ENCODE data around the gene PRR7.
"Not testable (repeated sequence)": the region's sequence is repeated elsewhere in the genome, so short reads cannot be mapped to it uniquely, and the experiment has no call there.

Gene PRR7

DNA sequence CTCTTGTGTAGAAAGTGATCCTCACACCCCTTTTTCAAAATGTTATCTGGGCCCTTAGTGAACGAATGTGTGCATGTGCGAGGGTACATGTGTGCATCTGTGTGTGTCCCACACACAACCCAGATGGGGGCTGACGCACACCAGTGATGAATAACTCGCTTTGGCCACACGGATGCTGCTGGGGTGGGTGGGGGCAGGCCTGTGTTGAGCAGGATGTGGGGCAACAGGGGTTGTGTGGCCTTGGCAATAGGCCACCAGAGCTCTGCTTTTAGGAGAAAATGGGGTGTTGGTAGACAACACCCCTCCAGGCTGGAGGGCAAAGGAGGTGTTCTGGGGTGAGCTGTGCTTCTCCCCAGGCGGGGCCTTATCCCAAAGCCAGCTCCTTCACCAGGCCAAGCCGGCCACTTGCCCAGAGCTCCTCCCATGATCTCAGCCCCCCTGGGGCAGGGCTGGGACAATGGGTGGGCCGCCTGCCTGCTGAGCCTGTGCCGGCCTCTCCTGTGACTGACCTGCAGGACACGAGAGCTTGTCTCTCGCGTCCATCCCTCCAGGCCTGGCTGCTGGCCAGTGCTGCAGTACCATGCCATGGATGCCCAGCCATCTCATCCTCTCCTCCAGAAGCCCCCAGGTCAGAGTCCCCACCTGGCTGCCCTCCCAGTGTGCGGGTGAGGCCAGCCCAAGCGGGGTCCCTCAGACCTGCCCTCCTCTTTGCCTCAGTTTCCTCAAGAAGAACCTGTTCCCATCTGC lies 25.2 kb downstream of the PRR7 start:
- no peak for DNase-seq

DNA sequence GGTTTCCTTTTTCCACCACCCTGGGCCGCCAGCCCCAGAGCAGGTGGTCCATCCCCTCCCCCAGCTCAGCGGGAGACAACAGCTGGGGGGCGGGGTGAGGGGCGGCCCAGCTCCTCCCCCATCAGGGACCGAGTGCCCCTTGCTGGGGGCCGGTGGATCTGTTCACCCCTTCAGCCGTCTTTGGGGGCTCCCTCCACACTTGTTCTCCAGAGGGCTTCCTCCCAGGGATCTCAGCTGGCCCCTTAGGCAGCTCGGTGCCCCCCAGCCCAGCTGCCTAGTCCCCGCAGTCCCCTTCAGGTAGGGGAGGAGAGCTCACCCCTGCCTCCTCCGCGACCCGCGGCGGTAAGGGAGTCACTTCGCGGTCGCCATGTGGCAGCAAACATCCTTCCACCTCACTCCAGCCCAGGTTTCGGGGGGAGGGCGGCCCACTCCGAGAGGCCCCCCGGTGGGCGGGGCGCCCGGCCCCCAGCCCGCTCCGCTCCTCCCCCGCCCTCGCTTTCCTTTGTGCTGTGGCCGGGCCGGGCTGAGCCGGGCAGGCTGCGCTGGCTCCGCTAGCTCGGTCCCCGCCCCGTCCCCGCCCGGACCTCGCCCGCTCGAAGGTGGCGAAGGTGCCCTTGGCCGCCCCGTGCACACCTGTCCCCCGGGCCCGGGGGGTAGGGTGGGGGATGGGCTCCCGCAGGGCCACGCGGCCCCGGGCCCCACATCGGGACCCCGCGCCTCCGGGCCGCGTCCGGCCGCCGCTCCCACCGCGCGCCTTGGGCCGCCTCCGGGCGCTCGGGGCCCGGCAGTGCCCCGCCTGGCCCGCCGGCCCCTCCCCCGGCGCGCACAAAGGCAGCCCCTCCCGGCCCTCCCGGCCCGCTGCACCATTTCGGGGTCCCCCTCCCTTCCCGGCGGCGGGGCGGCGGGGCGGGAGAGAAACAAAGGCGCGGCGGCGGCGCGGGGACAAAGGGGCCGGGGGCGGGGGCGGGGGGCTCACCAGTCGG lies 26.1 kb downstream of the PRR7 start:
- DNase-seq = no peak

DNA sequence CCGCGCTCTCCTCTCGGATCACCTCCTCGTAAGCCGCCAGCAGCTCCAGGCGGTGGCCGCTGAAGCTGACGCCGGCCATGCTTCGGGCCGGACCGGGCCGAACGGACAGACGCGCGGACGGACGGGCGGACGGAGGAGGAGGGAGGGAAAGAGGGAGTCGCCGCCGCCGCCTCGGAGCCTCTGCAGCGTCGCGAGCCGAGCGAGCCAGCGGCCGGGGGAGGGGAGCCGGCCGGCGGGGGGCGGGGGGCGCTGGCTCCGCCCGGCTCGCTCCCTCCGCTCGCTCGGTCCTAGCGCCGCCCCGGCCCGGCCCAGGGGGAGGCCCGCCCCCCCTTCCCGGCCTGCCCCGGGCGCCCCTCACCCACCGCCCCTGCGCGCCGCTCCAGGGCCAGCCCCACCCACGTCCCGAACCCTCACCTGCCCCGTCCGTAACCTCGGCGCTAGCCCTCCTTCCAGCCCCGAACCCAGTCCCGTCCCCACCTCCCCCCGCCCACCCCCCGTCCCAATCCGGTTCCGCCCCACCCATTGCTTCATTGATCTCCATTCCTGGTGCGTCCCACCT lies 26.9 kb downstream of the PRR7 start, which contains the start of gene DBN1:
Gene DBN1 (minus strand): TSS at position 192 of the 559 bp plus-strand sequence. CDS start 113 bp downstream, at position 79.
- no peak for DNase-seq

DNA sequence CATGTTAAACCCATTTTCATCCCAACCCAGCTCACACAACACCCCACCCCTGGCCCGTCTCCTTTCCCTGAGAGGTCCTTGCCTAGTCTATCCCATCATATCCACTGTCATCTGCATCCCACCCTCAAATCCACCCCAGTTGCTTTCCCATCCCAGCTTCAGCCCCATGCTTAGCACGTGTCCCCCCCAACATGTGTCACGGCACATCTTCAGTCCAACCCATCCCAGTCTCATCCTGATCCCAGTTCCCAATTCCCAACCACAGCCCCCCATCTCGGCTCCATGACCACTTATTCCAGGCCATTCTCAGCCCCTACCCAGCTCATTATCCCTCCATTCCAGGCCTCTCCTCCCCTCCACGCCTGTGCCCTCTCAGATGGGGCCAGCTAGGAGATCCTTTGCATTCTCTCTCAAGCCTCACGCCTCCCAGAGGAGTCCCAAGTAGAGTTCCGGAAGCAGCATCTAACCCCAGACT lies 27.4 kb downstream of the PRR7 start:
- no peak for DNase-seq

DNA sequence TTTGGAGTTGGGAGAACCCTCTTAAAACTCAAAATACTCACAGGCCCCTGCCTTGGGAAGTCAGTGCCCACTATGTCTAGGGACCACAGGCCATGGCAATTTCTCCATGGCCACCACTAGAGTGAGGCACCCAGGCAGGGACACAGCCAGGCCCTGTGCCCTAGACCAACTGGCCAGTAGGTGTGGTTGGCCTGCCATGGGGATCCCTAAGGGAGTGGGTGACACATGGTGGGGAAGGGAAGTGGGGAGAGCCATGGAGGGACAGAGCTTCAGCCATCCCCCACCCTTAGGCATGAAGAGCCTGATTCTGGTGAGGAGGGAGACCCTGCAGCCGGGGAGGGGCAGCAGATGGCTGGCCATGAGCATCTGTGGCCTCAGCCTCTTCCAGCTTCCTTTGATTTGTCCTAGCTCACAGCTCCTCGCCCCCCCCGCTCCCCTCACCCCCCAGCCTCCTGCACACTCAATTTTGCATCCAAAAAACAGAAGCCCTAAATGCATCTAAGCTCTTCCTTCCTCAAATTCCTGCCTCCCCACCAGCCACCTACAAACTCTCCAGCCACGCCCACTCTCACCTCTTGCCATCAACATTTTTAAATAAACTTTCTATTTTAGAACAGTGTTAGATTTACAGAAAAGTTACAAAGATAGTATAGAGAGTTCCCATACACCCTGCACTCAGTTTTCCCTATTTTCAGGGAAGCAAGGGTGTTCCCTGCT lies 28.4 kb downstream of the PRR7 start:
- no peak for DNase-seq

DNA sequence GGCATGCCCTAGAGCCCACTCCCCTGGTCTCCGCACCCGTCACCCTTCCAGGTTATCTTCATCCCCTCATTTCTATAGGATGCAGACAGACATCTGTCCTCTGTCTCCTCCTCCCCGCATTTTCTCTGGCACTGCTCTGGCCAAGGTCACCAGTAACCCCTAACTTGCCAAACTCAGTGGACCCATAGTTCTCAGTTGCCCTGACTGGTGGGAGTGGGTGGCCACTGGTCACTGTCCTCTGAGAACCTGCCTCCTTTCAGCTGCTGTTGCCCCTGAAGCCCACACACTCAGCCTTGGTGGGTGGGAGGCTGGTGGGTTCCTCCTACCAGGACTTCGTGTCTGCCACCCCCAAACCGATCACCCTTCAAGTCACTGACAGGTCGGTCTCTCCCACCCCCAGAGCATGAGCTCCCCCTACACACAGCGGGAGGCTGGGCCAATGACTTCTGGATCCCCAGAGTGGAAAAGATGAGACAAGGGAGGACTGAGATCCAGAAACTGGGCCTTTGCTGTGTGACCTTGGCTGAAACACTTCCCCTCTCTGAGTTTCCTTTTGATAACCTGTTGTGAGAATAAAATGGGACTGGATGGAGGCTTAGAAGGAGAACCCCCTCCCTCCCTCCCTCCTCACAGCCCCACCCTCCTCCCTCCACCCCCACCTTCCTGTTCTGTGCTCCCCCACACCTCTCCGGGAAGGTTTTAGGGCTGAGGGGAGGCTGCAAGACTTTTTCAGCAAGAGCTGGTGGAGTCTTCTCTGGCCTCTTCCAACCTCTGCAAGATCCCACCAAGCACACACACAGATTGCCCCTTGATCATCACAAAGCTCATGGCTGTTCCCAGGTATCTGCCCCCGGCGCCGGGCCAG lies 29.2 kb downstream of the PRR7 start:
- DNase-seq = no peak

DNA sequence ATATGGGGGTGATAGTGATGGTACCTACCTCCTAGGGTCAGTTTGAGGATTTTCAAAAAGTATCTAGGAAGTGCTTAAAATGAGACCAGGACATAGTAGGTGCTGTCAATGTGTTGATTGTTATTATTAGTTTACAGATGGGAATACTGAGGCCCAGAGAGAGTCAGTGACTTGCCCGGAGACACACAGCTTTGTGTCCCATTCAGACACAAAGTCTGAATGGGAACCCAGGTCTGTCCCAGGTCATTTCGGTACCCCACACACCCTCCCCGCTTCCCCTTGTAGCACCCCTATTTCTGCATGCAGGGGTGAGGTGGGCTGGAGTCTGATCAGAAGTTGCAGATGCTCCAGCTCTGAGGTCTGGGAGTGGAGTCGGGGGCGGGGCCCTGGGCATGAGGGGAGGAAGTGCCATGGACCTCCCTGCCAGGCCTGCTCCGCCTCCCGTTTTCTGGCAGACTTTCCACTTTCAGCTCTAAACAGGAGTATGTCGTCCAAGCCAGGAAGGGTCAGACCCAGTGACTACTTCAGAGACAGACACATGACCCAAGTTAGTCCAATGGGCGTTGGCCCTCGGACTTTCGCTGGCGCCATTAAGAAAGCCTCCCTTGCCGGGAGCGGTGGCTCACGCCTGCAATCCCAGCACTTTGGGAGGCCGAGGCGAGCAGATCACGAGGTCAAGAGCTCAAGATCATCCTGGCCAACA lies 30.1 kb downstream of the PRR7 start:
- DNase-seq = no peak

DNA sequence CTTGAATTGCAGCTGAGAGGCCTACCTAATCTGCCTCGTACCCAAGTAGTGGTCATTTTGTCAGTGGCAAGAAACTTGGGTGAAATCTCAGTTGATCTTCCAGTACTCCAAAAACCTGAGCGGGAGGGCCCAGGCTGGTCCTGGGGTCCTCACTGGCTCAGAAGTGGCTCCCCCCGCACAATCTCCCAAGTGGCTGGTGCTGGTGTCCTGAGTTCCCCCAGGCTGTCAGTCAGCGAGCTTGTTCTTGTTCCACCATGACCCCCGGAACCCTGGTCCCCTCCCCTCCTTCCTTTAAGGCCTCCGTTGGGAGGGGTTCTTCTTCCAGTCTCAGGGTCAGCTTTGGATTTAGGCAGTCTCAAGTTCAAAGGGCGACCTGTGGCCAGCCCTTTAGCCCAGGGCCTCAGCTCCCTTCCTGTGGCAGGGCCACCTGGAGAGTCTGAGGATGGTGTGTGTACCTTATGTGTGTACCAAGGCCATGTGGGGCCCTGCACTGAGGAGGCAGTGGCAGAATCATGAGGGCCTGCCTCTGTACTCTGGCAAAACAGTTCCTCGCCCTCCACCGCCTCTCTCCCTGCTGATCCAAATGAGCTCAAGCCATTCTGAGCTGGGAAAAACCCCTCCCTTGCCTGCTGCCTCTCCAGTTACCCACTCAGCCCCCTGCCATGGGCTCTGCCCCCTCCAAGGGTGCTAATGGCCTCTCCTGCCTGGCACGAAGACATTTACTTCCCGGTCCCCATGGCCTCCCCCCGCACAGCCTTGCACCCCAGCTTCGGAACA lies 31.3 kb downstream of the PRR7 start:
- no peak for DNase-seq

DNA sequence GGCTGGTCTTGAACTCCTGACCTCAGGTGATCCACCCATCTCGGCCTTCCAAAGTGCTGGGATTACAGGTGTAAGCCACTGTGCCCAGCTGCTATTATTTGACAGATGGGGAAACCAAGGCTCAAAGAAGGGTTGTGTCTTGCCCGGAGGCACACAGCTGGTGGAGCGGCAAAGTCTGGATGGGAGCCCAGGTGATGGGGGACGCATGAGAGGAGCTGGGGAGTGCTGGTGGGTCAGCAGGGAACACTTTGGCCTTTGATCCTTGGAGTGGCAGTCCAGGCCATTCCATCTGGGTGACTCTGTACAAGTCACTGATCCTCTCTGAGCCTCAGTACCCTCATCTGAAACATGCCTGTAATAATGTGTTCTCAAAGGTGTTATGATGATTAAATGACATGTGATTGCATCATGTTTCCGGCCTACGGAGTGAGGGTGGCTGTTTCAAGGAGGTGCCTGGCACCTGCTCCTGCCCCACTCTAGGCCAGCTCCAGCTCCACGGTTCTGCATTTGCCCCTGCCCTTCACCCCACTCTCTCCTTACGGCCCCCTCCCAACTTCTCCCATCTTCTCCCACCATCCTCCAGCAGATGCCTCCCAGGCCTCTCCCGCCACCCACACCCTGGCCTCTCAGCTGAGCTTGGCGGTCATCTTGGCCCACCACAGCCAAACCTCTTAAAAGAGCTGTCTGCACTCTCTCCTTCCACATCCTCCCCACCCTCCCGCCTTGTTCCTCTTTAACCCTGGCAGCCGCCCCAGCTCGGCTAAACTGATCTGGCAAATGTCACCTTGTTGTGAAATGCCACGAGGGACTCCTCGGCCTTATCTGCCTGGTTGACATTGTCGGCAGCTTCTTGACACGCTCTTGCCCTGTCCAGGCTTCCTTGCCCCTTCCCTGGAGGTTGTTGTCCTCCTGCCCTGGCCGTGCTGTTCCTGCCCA lies 32.4 kb downstream of the PRR7 start:
- DNase-seq = no peak

DNA sequence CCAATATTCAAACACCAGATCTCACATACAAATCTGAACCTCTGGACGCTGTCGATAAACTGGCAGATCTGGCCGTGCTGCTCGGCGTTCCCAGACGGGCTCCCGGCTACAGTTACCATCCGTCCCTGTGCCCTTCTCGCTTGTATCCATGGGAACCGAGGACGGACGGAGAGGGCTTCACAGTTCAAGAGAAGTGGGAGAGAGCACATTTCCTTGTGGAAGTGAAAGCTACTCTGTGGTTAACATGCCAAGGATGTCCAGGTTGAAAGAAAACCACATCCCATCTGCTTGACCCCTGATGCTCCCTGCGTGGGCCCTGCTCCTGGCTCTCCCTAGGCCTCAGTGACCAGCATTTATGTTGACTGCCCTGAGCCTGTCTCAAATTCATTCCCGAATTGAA lies 33.2 kb downstream of the PRR7 start:
- DNase-seq = no peak

DNA sequence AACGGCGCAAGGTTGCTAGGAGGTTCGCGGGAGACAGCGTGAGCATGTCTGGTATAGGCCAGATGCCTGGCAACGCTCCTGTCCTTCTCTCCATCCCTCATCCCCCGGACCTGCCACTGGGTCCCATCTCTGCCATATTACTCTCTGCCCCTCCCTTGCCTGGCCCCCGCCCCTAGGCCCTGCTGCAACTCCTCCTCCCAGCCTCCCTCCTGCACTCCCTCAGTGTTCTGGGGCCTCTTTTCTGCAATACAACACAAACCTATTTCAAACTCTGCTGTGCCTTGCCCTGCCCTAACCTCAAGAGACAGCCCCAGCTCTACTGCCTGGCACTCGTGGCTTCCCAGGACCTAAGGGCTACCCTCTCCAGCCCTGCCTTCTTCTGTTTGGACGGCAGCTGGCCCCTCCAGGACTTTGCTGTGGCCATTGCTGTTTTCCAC lies 35.8 kb downstream of the PRR7 start:
- no peak for DNase-seq

DNA sequence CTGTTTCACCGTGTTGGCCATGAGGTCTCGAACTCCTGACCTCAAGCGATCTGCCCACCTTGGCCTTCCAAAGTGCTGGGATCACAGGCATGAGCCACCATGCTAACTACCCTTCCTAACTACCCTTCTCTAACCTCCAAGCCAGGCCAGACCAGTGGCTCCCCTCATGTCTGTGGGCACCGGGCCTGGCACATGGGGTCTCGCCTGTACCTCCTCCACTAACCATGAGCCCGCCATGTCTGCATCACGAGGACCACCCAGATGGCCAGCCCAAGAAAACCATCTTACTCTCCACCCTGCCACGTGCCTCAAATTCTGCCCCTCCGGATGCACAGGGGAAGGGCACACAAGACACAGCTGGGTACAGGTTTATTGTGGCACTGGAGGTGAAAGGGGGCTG lies 36.4 kb downstream of the PRR7 start:
- DNase-seq = no peak

DNA sequence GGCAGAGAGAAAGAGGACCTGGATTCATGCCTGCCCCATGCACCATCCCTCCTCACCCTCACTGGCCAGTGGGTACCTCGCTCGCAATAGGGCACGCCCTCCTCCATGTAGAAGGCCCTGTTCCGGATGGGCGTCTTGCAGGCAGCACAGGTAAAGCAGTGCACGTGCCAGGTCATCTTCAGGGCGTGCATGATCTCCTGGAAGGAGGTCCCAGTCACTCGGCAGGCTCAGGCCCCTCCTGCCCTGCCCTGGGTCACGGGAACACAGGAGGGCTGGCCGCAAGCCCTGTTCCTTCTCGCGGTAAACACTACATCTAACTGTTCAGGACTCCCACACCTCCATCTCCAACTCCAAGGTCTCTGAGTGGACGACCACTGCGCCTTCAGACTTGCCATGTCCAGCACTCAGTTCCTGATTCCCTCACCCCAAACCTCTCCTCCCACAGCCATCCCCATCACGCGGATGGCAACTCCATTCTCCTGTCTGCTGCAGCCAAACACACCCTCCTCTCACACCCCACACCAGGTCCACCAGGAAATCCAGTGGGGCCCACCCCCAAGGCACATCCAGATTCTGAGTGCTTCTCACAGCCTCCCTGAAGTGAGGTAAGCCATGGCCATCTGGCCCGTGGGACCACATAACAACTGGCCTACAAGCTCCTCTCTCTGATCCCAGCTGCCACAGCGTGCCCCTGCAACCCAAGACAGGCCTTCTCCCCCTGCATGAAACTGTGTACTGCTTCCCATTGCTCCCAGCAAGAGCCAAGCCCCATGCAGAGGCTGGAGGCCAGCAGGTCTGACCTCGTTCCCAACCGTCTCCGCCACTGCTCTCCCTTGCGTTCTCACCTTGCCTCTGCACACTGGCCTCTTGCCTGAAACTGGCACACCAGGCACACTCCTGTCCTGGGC lies 37.6 kb downstream of the PRR7 start:
- DNase-seq = no peak

DNA sequence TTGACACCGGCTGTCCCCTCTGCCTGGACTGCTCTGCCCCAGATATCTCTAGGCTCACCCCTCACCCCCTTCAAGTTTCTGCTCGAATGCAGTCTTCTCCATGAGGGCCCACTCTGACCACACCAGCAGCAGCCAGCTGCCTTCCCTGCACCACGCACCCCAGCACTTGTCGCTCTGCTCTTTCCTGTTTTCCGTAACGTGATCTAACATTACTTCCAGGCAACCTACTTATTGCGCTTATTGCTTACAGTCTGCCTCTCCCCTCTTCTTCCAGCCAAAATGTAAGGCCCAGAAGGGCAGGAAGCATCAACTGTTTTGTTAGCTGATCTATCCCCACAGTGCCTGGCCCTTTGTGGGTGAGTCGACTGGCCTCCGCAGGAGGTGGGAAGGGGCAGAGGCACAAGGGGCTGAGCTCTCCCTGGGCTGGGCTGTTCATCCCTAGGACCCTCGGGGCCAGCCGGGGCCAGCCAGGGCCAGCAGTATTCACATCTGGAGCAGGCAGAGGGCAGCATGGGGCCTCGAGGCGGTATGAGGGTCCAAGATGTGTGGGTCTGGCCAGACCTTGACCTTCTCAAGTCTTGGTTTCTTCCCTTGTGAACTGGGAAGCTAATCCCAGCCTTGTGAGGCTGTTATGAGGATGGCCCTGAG lies 38.4 kb downstream of the PRR7 start:
- no peak for DNase-seq

DNA sequence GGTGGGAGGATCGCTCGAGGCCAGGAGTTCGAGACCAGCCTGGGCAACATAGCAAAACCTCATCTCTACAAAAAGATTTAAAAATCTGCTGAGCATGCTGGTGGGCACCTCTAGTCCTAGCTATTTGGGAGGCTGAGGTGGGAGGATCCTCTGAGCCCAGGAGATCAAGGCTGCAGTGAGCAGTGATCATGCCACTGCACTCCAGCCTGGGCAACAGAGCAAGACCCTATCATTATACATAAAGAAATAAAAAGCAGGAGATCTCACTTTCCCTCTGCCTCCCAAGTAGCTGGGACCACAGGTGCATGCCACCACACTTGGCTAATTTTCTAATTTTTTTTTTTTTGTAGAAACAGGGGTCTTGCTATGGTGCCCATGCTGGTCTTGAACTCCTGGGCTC lies 39.1 kb downstream of the PRR7 start:
- not testable (repeated sequence) for DNase-seq

DNA sequence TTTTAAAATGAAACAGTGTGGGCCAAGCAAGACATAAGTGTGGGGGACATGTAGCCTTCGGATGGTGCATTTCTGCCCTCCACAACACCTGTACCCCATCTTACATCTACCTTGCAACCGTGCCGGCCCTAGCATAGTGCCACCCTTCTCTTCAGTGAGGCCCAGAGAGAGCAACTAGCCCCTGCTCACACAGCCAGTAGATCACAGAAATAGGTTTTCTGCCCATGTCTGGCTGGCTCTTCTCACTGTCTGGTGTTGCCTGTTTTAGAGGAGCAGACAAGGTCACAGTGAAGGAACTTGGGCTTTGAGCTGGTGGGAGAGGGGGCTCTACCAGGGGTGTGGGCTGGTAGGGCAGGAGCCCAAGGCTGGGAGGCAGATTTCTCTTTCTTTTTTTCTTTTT lies 39.6 kb downstream of the PRR7 start:
- no peak for DNase-seq

DNA sequence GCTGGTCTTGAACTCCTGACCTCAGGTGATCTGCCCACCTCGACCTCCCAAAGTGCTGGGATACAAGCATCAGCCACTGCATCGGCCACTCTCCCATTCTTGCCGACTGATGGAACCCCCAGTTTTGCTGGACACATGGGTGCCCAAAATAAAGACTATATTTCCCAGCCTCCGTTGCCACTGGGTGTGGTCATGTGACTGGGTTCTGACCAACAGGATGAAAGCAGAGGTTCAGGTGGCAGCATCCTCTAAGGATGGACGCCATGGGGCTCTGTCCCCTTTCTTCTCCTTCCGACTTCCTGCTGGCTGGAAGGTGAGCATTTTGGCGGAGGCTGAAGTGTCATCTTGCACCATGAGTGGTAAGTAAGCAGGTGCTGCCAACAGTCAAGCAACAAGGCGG lies 40.5 kb downstream of the PRR7 start:
- no peak for DNase-seq
